Karpas-422 (cell line): ENCODE data around the gene SLC29A2. TPM values are rescaled to one million over a fixed set of nuclear protein-coding genes. Genes with fewer than 3 reads are reported as not detected.
A peak's percentile ranks its signal among the peaks of the same experiment; 100 is the strongest.

Experiments used
- DNase-seq: peaks from one replicate; pipeline ENCODE4 v3.0.0-alpha.2; 2015
- H2AFZ ChIP-seq: fragments of 200-600 bp; sonication (generic); 2 replicates; pipeline ENCODE4 v1.6.1; 2014; ENCODE audit warnings: antibody characterized with exemption, low read length, mixed read lengths
- H3K27ac ChIP-seq: fragments of 200-600 bp; sonication (generic); 2 replicates; pipeline ENCODE4 v1.5.1; 2014; ENCODE audit warnings: mild to moderate bottlenecking, low read length, moderate library complexity
- H3K27me3 ChIP-seq: fragments of 200-600 bp; sonication (generic); 2 replicates; pipeline ENCODE4 v1.6.1; 2014; ENCODE audit warnings: low read length, mixed read lengths
- H3K36me3 ChIP-seq: fragments of 200-600 bp; sonication (generic); 2 replicates; pipeline ENCODE4 v1.6.1; 2014; ENCODE audit warnings: low read length, mixed read lengths; ENCODE audit not compliant: insufficient read depth
- H3K4me1 ChIP-seq: fragments of 200-600 bp; sonication (generic); 2 replicates; pipeline ENCODE4 v1.6.1; 2014; ENCODE audit warnings: mild to moderate bottlenecking, low read length, mixed read lengths
- H3K4me2 ChIP-seq: fragments of 200-600 bp; sonication (generic); 2 replicates; pipeline ENCODE4 v1.6.1; 2014; ENCODE audit warnings: low read length, low read depth, mild to moderate bottlenecking; ENCODE audit not compliant: poor library complexity, severe bottlenecking
- H3K4me3 ChIP-seq: fragments of 200-600 bp; sonication (generic); 2 replicates; pipeline ENCODE4 v1.5.1; 2014; ENCODE audit warnings: mild to moderate bottlenecking, antibody characterized with exemption, low read length, mixed read lengths
- H3K79me2 ChIP-seq: fragments of 200-600 bp; sonication (generic); 2 replicates; pipeline ENCODE4 v1.6.1; 2014; ENCODE audit warnings: mild to moderate bottlenecking, low read length, mixed read lengths
- H3K9ac ChIP-seq: fragments of 200-600 bp; sonication (generic); 2 replicates; pipeline ENCODE4 v1.6.0; 2014; ENCODE audit warnings: low read length
- H3K9me2 ChIP-seq: fragments of 200-600 bp; sonication (generic), shearing (Covaris generic); replicated peaks from 2 replicates; pipeline ENCODE4 v1.6.0; 2014; ENCODE audit warnings: mild to moderate bottlenecking, low read length, moderate library complexity; ENCODE audit not compliant: insufficient read depth
- H3K9me3 ChIP-seq: fragments of 300-700, 200-600 bp; sonication (generic); 2 replicates; pipeline ENCODE4 v1.6.1; 2014; ENCODE audit warnings: low read length, mixed read lengths
- H4K20me1 ChIP-seq: fragments of 200-600 bp; sonication (generic); 2 replicates; pipeline ENCODE4 v1.6.1; 2014; ENCODE audit warnings: mild to moderate bottlenecking, antibody characterized with exemption, low read length, low read depth; ENCODE audit not compliant: insufficient read depth
- total RNA-seq: library from RNA; depleted of rRNA; stranded (reverse); fragments of >200 nt; shearing (Covaris generic); gene quantifications from 2 replicates; pipeline ENCODE4 v1.2.3, GENCODE V29; 2014; ENCODE audit warnings: low replicate concordance

SLC29A2 gene
- total RNA-seq, 1 experiment from 2014 or later = 0.15 TPM

- peaks cover 58% of the 10 kb centered on the region for H3K79me2 ChIP-seq
Observed at GRCh38 chr11:66347425-66348276, 23.9 kb downstream of the SLC29A2 start, which contains the start of gene B4GAT1. TSS of gene B4GAT1 (minus strand) at chr11:66347629. CDS start at chr11:66347545, 84 bp downstream.

DNA sequence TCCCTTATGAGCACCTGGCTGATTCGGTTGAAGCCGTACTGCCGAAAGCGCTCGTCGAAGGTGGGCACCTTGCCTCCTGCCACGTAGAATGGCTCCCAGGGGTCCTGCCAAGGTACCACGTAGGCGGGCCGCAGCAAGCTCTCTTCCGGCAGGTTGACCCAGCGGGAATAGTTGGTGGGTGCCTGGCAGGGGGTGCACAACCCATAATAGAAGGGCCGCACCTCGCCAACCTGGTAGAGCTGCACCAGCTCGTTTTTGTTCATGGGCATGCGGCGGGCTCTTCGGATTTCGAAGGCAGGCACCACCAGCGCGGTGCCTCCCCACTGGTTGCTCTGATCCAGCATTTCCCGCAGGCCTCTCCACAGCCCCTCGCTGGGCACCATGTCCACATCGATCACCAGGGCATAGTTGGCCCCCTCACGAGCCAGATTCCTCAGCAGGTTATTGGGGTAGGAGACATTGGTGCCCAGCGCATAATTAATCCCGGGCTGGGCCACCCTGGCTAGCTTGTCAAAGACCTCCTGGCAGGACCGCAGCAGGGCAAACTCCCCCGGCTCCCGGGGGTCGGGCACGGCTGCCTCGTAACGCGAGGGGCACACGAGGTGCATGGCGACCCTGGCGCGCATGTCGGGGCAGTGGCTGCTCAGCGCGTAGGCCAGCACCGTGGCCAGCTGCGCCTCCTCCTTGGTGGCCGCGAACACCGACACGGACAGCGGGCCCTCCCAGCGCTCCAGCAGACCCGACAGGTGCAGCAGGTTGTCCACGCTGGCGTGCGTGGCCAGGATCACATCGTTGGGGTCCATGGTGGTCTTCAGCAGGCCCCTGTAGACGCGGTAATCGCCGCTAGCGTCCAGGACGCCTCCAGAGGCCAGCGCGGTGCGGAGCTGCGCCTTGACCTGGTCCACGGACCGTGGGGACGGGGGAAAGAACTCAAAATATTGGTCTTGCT is 24.8 kb downstream of the SLC29A2 start:
- peak overlapping the region; percentile 97 for H3K9ac ChIP-seq
- peaks cover 58% of the 10 kb centered on the region for H3K79me2 ChIP-seq
- H3K27me3 ChIP-seq = no peaks in the 10 kb centered on the region
- no peak for DNase-seq
- peak overlapping the region; percentile 96; the same call in 1 of the 2 replicates for H2AFZ ChIP-seq
- H3K9me2 ChIP-seq = no peaks in the 10 kb centered on the region
- H3K9me3 ChIP-seq = no peaks in the 10 kb centered on the region
- H3K4me3 ChIP-seq = peak overlapping the region; percentile 99
- no peaks in the 10 kb centered on the region for H3K36me3 ChIP-seq
- H3K4me1 ChIP-seq = peaks cover 50% of the 10 kb centered on the region
- peak overlapping the region; percentile 64; the same call in 1 of the 2 replicates for H3K27ac ChIP-seq
- H4K20me1 ChIP-seq = peaks cover 16% of the 10 kb centered on the region; the same call in 1 of the 2 replicates
- peak overlapping the region; percentile 91 for H3K4me2 ChIP-seq

More at GRCh38 chr11:66347425-66348276, 23.9 kb downstream of the SLC29A2 start, which contains the start of gene B4GAT1:
- Histone ChIP-seq H3K9me3 (no peaks in the 10 kb centered on the region), H3K4me3 (peak within 1 kb of the TSS; percentile 99), H3K9me2 (no peaks in the 10 kb centered on the region), H3K9ac (peak within 1 kb of the TSS; percentile 97), H3K27me3 (no peaks in the 10 kb centered on the region), H4K20me1 (peaks cover 16% of the 10 kb centered on the region; the same call in 1 of the 2 replicates), H2AFZ (peak within 1 kb of the TSS; percentile 96; the same call in 1 of the 2 replicates), H3K4me1 (peaks cover 50% of the 10 kb centered on the region), H3K27ac (peak within 1 kb of the TSS; percentile 73), H3K4me2 (peak within 1 kb of the TSS; percentile 99), H3K36me3 (no peaks in the 10 kb centered on the region)
- DNase-seq = peak; percentile 90

DNA sequence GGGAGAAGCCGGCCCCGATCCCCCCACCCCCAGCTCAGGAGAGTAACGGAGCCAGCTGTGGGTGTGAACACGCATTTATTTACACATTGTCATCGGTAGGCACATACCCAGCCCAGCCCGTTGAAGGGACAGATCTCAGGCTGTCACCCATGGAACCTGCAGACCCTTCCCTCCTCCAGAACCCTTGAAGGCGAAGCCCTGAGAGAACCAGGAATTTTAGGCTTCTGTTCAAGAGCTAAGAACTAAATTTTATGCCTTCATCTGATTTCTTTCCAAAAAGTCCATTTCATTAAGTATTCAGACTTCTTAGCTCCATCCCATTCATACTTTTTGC is 26.3 kb downstream of the SLC29A2 start:
- H3K4me3 ChIP-seq = peak overlapping the region; percentile 99
- H3K9me2 ChIP-seq = no peaks in the 10 kb centered on the region
- H3K4me2 ChIP-seq = peak overlapping the region; percentile 91
- no peaks in the 10 kb centered on the region for H3K36me3 ChIP-seq
- H3K9me3 ChIP-seq = no peaks in the 10 kb centered on the region
- H3K27ac ChIP-seq = peak overlapping the region; percentile 67
- peaks cover 58% of the 10 kb centered on the region for H3K79me2 ChIP-seq
- DNase-seq = no peak
- H4K20me1 ChIP-seq = peaks cover 16% of the 10 kb centered on the region; the same call in 1 of the 2 replicates
- H2AFZ ChIP-seq = no peak overlapping the region; the same call in 1 of the 2 replicates
- H3K4me1 ChIP-seq = peaks cover 50% of the 10 kb centered on the region
- peak overlapping the region; percentile 97 for H3K9ac ChIP-seq
- no peaks in the 10 kb centered on the region for H3K27me3 ChIP-seq

- DNase-seq = peak; percentile 98
- Histone ChIP-seq H3K79me2 (peaks cover 55% of the 10 kb centered on the region), H3K4me3 (peak within 1 kb of the TSS; percentile 99), H3K36me3 (no peaks in the 10 kb centered on the region), H3K4me2 (peak within 1 kb of the TSS; percentile 91), H3K9me2 (no peaks in the 10 kb centered on the region), H3K9ac (peak within 1 kb of the TSS; percentile 97), H3K4me1 (peaks cover 50% of the 10 kb centered on the region), H3K9me3 (no peaks in the 10 kb centered on the region), H3K27ac (peak within 1 kb of the TSS; percentile 67), H3K27me3 (no peaks in the 10 kb centered on the region), H4K20me1 (peaks cover 16% of the 10 kb centered on the region; the same call in 1 of the 2 replicates), H2AFZ (no peak within 1 kb of the TSS; the same call in 1 of the 2 replicates)
Observed at GRCh38 chr11:66344550-66345315, 26.8 kb downstream of the SLC29A2 start, which contains the start of gene BRMS1. TSS of gene BRMS1 (minus strand) at chr11:66345104. CDS start at chr11:66342234, 2,870 bp downstream.

- H3K36me3 ChIP-seq = no peaks in the 10 kb centered on the region
Observed at GRCh38 chr11:66343176-66343575, 28.4 kb downstream of the SLC29A2 start.

DNA sequence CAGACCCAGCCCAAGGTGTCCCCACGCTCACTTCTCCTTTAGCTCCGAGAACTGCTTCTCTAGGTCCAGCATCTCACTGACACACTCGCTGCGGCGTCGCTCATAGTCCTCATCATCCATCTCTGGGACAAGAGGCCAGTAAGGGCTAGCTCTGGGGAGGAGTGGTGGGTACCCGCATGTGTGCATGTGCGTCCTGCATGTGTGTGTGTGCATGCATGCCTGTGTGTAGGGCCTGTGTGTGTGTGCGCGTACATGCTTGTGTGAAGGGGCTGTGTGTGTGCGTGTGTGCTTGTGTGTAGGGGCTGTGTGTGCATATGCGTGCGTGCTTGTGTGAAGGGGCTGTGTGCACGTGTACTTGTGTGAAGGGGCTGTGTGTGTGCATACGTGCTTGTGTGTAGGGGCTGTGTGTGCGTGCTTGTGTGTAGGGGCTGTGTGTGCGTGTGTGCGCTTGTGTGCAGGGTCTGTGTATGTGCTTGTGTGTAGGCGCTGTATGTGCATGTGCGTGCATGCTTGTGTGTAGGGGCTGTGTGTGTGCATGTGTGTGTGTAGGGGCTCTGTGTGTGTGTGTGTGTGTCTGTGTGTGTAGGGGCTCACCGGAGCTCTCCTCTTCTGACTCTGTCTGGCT is 29.9 kb downstream of the SLC29A2 start:
- Histone ChIP-seq H3K36me3 (no peaks in the 10 kb centered on the region), H3K79me2 (peaks cover 35% of the 10 kb centered on the region), H3K4me1 (peaks cover 43% of the 10 kb centered on the region), H3K9me2 (no peaks in the 10 kb centered on the region), H2AFZ (no peak overlapping the region), H3K27me3 (no peaks in the 10 kb centered on the region), H4K20me1 (peaks cover 16% of the 10 kb centered on the region; the same call in 1 of the 2 replicates), H3K4me3 (no peak overlapping the region), H3K9ac (no peak overlapping the region), H3K4me2 (no peak overlapping the region), H3K27ac (no peak overlapping the region), H3K9me3 (no peaks in the 10 kb centered on the region)
- DNase-seq = no peak

More at GRCh38 chr11:66343176-66343575, 28.4 kb downstream of the SLC29A2 start:
- Histone ChIP-seq H4K20me1 (peaks cover 16% of the 10 kb centered on the region; the same call in 1 of the 2 replicates), H3K27me3 (no peaks in the 10 kb centered on the region), H3K27ac (no peak overlapping the region), H3K4me2 (peak overlapping the region; percentile 91), H2AFZ (no peak overlapping the region), H3K9me3 (no peaks in the 10 kb centered on the region), H3K9ac (peak overlapping the region; percentile 97), H3K4me3 (peak overlapping the region; percentile 99), H3K4me1 (peaks cover 39% of the 10 kb centered on the region), H3K79me2 (peaks cover 46% of the 10 kb centered on the region), H3K9me2 (no peaks in the 10 kb centered on the region)
- no peak for DNase-seq
